ENCODE measurements around the gene PARD3. TPM values are rescaled to one million over a fixed set of nuclear protein-coding genes. Genes with fewer than 3 reads are reported as not detected.

Gene PARD3
- total RNA-seq, 1 donor from 2014 or later = 97.8 TPM

- DNase-seq (ENCODE audit: low read depth) = no peak
- no peak for TF ChIP-seq CTCF (conservative IDR thresholded peaks at IDR 0.05; ENCODE audit: low read depth, low read length)
- no peak overlapping the region for H3K4me3 ChIP-seq (ENCODE audit: low read depth, low read length)
Observed at GRCh38 chr10:34137201-34137600, 677.9 kb downstream of the PARD3 start.

- TF ChIP-seq CTCF (conservative IDR thresholded peaks at IDR 0.05; ENCODE audit: low read depth, low read length) = no peak
- DNase-seq (ENCODE audit: low read depth) = no peak
Observed at GRCh38 chr10:34135515-34135914, 679.6 kb downstream of the PARD3 start.

GRCh38 chr10:34134602-34135001, 680.5 kb downstream of the PARD3 start:
- no peak for TF ChIP-seq CTCF (conservative IDR thresholded peaks at IDR 0.05; ENCODE audit: low read depth, low read length)
- H3K4me3 ChIP-seq (ENCODE audit: low read depth, low read length) = no peak overlapping the region
- DNase-seq (ENCODE audit: low read depth) = no peak

More at GRCh38 chr10:34135515-34135914, 679.6 kb downstream of the PARD3 start:
- no peak overlapping the region for H3K4me3 ChIP-seq (ENCODE audit: low read depth, low read length)

- DNase-seq (ENCODE audit: low read depth) = no peak
- no peak overlapping the region for H3K4me3 ChIP-seq (ENCODE audit: low read depth, low read length)
- TF ChIP-seq CTCF (conservative IDR thresholded peaks at IDR 0.05; ENCODE audit: low read depth, low read length) = no peak
Observed at GRCh38 chr10:34133406-34133805, 681.7 kb downstream of the PARD3 start.

- no peak for DNase-seq (ENCODE audit: low read depth)
- no peak overlapping the region for H3K4me3 ChIP-seq (ENCODE audit: low read depth, low read length)
- TF ChIP-seq CTCF (conservative IDR thresholded peaks at IDR 0.05; ENCODE audit: low read depth, low read length) = no peak
Observed at GRCh38 chr10:34131152-34131551, 683.9 kb downstream of the PARD3 start.

GRCh38 chr10:34127676-34128075, 687.4 kb downstream of the PARD3 start:
- H3K4me3 ChIP-seq (ENCODE audit: low read depth, low read length) = no peak overlapping the region
- no peak for TF ChIP-seq CTCF (conservative IDR thresholded peaks at IDR 0.05; ENCODE audit: low read depth, low read length)
- no peak for DNase-seq (ENCODE audit: low read depth)

GRCh38 chr10:34126371-34127151, 688.5 kb downstream of the PARD3 start:
- no peak for DNase-seq (ENCODE audit: low read depth)
- no peak overlapping the region for H3K4me3 ChIP-seq (ENCODE audit: low read depth, low read length)
- TF ChIP-seq CTCF (conservative IDR thresholded peaks at IDR 0.05; ENCODE audit: low read depth, low read length) = no peak
